ENCODE results near the gene PCDHGA5. TPM values are rescaled to one million over a fixed set of nuclear protein-coding genes. Genes with fewer than 3 reads are reported as not detected.
"Not testable (repeated sequence)": the region's sequence is repeated elsewhere in the genome, so short reads cannot be mapped to it uniquely, and the experiment has no call there.

PCDHGA5 gene
- total and polyA plus RNA-seq, 3 donors from 2014 or later, result 1.5 to 12.2 (median 9.4) TPM

- Histone ChIP-seq H3K36me3 (ENCODE audit: low read depth, missing control alignments) (no peaks in the 10 kb centered on the region), H3K4me3 (peak within 1 kb of the TSS in 1 of 2 donors; percentile 46), H3K27ac (peak within 1 kb of the TSS in 1 of 2 donors; percentile 14), H3K9me3 (no peaks in the 10 kb centered on the region), H3K4me1 (no peaks in the 10 kb centered on the region), H3K27me3 (no peaks in the 10 kb centered on the region)
- intact Hi-C loops (cut with DNase I; ENCODE audit: low total_unique reads), result no loop called here
- TF ChIP-seq, protein P1, sequence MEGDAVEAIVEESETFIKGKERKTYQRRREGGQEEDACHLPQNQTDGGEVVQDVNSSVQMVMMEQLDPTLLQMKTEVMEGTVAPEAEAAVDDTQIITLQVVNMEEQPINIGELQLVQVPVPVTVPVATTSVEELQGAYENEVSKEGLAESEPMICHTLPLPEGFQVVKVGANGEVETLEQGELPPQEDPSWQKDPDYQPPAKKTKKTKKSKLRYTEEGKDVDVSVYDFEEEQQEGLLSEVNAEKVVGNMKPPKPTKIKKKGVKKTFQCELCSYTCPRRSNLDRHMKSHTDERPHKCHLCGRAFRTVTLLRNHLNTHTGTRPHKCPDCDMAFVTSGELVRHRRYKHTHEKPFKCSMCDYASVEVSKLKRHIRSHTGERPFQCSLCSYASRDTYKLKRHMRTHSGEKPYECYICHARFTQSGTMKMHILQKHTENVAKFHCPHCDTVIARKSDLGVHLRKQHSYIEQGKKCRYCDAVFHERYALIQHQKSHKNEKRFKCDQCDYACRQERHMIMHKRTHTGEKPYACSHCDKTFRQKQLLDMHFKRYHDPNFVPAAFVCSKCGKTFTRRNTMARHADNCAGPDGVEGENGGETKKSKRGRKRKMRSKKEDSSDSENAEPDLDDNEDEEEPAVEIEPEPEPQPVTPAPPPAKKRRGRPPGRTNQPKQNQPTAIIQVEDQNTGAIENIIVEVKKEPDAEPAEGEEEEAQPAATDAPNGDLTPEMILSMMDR (IDR thresholded peaks at IDR 0.05), result peak; percentile 58 to 62 (median 59)
- no peak for TF ChIP-seq POLR2A (IDR thresholded peaks at IDR 0.05)
- DNase-seq, result peak; percentile 80
- 7 to 9% methylated on average over 26 to 27 of the region's 27 CpGs for WGBS, 2 donors
These were observed 25.2 kb upstream of the PCDHGA5 start, which contains the start of gene PCDHGA2 for GRCh38 chr5:141338538-141339306. PCDHGA2 (plus strand) TSS chr5:141338760.

DNA sequence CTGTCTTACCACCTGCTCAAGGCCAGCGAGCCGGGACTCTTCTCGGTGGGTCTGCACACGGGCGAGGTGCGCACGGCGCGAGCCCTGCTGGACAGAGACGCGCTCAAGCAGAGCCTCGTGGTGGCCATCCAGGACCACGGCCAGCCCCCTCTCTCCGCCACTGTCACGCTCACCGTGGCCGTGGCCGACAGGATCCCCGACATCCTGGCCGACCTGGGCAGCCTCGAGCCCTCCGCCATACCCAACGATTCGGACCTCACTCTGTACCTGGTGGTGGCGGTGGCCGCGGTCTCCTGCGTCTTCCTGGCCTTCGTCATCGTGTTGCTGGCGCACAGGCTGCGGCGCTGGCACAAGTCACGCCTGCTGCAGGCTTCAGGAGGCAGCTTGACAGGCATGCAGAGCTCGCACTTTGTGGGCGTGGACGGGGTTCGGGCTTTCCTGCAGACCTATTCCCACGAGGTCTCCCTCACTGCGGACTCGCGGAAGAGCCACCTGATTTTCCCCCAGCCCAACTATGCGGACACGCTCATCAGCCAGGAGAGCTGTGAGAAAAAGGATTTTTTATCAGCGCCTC lies 23.1 kb upstream of the PCDHGA5 start:
- intact Hi-C loops (cut with DNase I; ENCODE audit: low total_unique reads); H3K27ac ChIP-seq; H3K9me3 ChIP-seq; H3K27me3 ChIP-seq; H3K4me1 ChIP-seq; H3K4me3 ChIP-seq; DNase-seq; H3K36me3 ChIP-seq (ENCODE audit: low read depth, missing control alignments): not testable (repeated sequence)
- WGBS, 2 donors, result 38 to 43% methylated on average over 11 to 27 of the region's 45 CpGs

- TF ChIP-seq POLR2A (IDR thresholded peaks at IDR 0.05), result no peak
- TF ChIP-seq, protein P1 (IDR thresholded peaks at IDR 0.05), result no peak
- no peaks in the 10 kb centered on the region for H3K36me3 ChIP-seq (ENCODE audit: low read depth, missing control alignments)
- 18 to 19% methylated on average over 1 of the region's 1 CpG for WGBS, 2 donors
- no peaks in the 10 kb centered on the region for H3K9me3 ChIP-seq
- no peaks in the 10 kb centered on the region for H3K4me1 ChIP-seq
- H3K4me3 ChIP-seq, result no peak overlapping the region
- intact Hi-C loops (cut with DNase I; ENCODE audit: low total_unique reads), result no loop called here
- no peaks in the 10 kb centered on the region for H3K27me3 ChIP-seq
- H3K27ac ChIP-seq, result no peak overlapping the region
- no peak for DNase-seq
These were observed 21.2 kb upstream of the PCDHGA5 start for GRCh38 chr5:141342773-141343172.

DNA sequence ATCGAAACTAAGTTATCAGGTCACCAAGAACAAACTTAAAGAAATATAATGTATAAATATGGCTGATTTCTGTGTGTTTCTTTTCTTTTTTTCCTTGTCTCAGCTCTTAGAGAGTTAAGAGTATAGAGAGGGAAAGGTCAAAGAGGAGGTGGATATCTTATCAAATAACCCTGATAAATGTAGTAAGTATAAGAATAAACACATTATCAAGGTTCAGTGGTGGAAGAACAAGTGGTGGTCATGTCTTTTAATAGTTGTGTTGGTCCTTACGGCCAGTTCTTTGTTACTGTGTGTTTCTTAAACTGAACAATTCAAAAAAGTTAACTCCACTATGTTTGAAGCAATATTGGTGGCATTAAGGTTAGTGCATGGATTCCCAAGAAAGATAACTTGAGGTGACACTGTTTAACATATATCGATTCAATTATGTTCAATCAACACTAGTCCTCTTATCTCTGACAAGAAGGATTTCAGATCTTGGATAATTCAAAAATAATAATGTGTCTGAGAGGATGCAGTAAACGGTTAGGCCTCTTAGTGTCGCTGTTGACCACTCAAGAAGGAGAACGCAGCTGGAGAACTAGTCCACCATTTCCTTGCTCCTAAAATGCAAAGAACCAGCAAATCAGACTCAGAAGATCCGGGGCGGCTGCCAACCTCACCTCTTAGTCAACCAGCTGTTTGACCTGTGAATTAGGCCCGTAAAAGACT lies 20.6 kb upstream of the PCDHGA5 start, which contains the start of gene PCDHGA3:
Gene PCDHGA3, plus strand, starts transcription at position 588 of the 711 bp plus-strand sequence. CDS start 205 bp downstream, outside the sequence.
- no peaks in the 10 kb centered on the region for H3K4me1 ChIP-seq
- peak within 1 kb of the TSS; percentile 21 to 46 for H3K4me3 ChIP-seq
- H3K27me3 ChIP-seq, result no peaks in the 10 kb centered on the region
- intact Hi-C loops (cut with DNase I; ENCODE audit: low total_unique reads), result no loop called here
- no peaks in the 10 kb centered on the region for H3K9me3 ChIP-seq
- peak; percentile 69 for DNase-seq
- 18 to 20% methylated on average over 9 of the region's 9 CpGs for WGBS, 2 donors
- H3K27ac ChIP-seq, result no peak within 1 kb of the TSS
- TF ChIP-seq, protein P1 (IDR thresholded peaks at IDR 0.05), result peak; percentile 24 to 56 (median 49)
- no peak for TF ChIP-seq POLR2A (IDR thresholded peaks at IDR 0.05)
- H3K36me3 ChIP-seq (ENCODE audit: low read depth, missing control alignments), result no peaks in the 10 kb centered on the region

GRCh38 chr5:141343953-141344463 lies 20.0 kb upstream of the PCDHGA5 start:
- intact Hi-C loops (cut with DNase I; ENCODE audit: low total_unique reads), result no loop called here
- no peak for DNase-seq
- Histone ChIP-seq H3K9me3 (no peaks in the 10 kb centered on the region), H3K27ac (no peak overlapping the region), H3K4me3 (peak overlapping the region; percentile 21 to 46), H3K36me3 (ENCODE audit: low read depth, missing control alignments) (no peaks in the 10 kb centered on the region), H3K4me1 (no peaks in the 10 kb centered on the region), H3K27me3 (no peaks in the 10 kb centered on the region)
- WGBS, 2 donors, result 14 to 22% methylated on average over 31 of the region's 31 CpGs
- TF ChIP-seq POLR2A (IDR thresholded peaks at IDR 0.05), result no peak
- TF ChIP-seq, protein P1 (IDR thresholded peaks at IDR 0.05), result peak in 1 of 3 experiments; percentile 0

Data from testis (tissue), 3 donors.